ENCODE results near the gene ALPL.

The ALPL gene

GRCh38 chr1:21532496-21532895, 23.3 kb downstream of the ALPL start:
- DNase-seq = no peak

GRCh38 chr1:21532992-21533534, 23.8 kb downstream of the ALPL start:
- DNase-seq = no peak

- DNase-seq = no peak
Observed at GRCh38 chr1:21534146-21534545, 24.9 kb downstream of the ALPL start.

GRCh38 chr1:21534674-21535378, 25.6 kb downstream of the ALPL start:
- no peak for DNase-seq

- DNase-seq = no peak
Observed at GRCh38 chr1:21536218-21536617, 27.0 kb downstream of the ALPL start.

- DNase-seq = no peak
Observed at GRCh38 chr1:21537511-21537931, 28.3 kb downstream of the ALPL start.

- no peak for DNase-seq
Observed at GRCh38 chr1:21537932-21538630, 28.9 kb downstream of the ALPL start.

GRCh38 chr1:21539933-21540332, 30.7 kb downstream of the ALPL start:
- no peak for DNase-seq

GRCh38 chr1:21541329-21541728, 32.1 kb downstream of the ALPL start:
- DNase-seq = no peak

- no peak for DNase-seq
Observed at GRCh38 chr1:21541835-21542234, 32.6 kb downstream of the ALPL start.

GRCh38 chr1:21543598-21543997, 34.4 kb downstream of the ALPL start:
- no peak for DNase-seq

- DNase-seq = no peak
Observed at GRCh38 chr1:21544095-21544494, 34.9 kb downstream of the ALPL start.

- DNase-seq = no peak
Observed at GRCh38 chr1:21546122-21546825, 37.1 kb downstream of the ALPL start.

- DNase-seq = no peak
Observed at GRCh38 chr1:21547876-21548275, 38.7 kb downstream of the ALPL start.

- no peak for DNase-seq
Observed at GRCh38 chr1:21550097-21550496, 40.9 kb downstream of the ALPL start.

GRCh38 chr1:21550866-21551475, 41.7 kb downstream of the ALPL start:
- no peak for DNase-seq

- DNase-seq = no peak
Observed at GRCh38 chr1:21552715-21553114, 43.5 kb downstream of the ALPL start.

- no peak for DNase-seq
Observed at GRCh38 chr1:21553116-21553926, 44.1 kb downstream of the ALPL start.

- DNase-seq = no peak
Observed at GRCh38 chr1:21559788-21560567, 50.8 kb downstream of the ALPL start.

GRCh38 chr1:21560916-21561638, 51.9 kb downstream of the ALPL start:
- no peak for DNase-seq

- no peak for DNase-seq
Observed at GRCh38 chr1:21562896-21563295, 53.7 kb downstream of the ALPL start.
